HCT116 (cell line): ENCODE results near the gene GJD3. TPM values are rescaled to one million over a fixed set of nuclear protein-coding genes. Genes with fewer than 3 reads are reported as not detected.

Source experiments
- ATAC-seq: fragments of 200-7000 bp; cut with Tn5 transposase; 2 replicates; pipeline ENCODE4 v1.9.1; 2020; ENCODE audit warnings: mild to moderate bottlenecking, moderate library complexity
- Bru-seq: library from RNA; stranded (reverse); fragments of 400-500 nt; gene quantifications from one replicate; lab custom pipeline; 2021; lab: Mats Ljungman, UMichigan
- BruChase-seq, 2 experiments: library from RNA; stranded (reverse); fragments of 400-500 nt; gene quantifications; one replicate each; lab custom pipeline; 2021; lab: Mats Ljungman, UMichigan
- BruUV-seq: library from RNA; stranded (reverse); fragments of 400-500 nt; replicated peaks from 2 replicates; lab custom pipeline; 2021; lab: Mats Ljungman, UMichigan
- CTCF ChIA-PET: fragments of 300-600 bp; sonication (Branson Sonifier 250); formaldehyde crosslinking; loops from one replicate; lab custom pipeline; 2021; ENCODE audit warnings: antibody characterized with exemption; lab: Charles Lee
- POLR2A ChIA-PET: fragments of 300-600, 350-600 bp; sonication (Branson Sonifier 250); formaldehyde crosslinking; loops from one replicate; lab custom pipeline; 2021; ENCODE audit warnings: antibody characterized with exemption; lab: Charles Lee
- RAD21 ChIA-PET, 2 experiments: fragments of 300-600 bp; sonication (Branson Sonifier 250); formaldehyde crosslinking; loops; one replicate each; lab custom pipeline; 2023; ENCODE audit warnings: low total read pairs in 2 of 2; ENCODE audit not compliant: uncharacterized antibody in 2 of 2, unreplicated experiment in 2 of 2, low non-redundant PET in 1 of 2; lab: Charles Lee
- DNase-seq: peaks from one replicate; pipeline ENCODE4 v3.0.0-alpha.2; 2010; ENCODE audit warnings: low read depth, low spot score
- H2AFZ ChIP-seq: fragments of 200-600 bp; shearing (Covaris generic), sonication (generic); 2 replicates; pipeline ENCODE4 v1.6.1; 2017; ENCODE audit warnings: low read depth, mixed run types, mixed read lengths, antibody characterized with exemption, low read length; ENCODE audit not compliant: poor library complexity, severe bottlenecking
- H3K27ac ChIP-seq: 2 replicates; pipeline ENCODE4 v1.5.1; 2012; ENCODE audit warnings: low read depth, low read length
- H3K27me3 ChIP-seq: fragments of 200-600 bp; sonication (generic); 2 replicates; pipeline ENCODE4 v1.6.1; 2016; ENCODE audit warnings: mixed run types, low read length, mixed read lengths; ENCODE audit not compliant: insufficient read depth
- H3K36me3 ChIP-seq, 2 experiments: fragments of 200-500 bp in 1 of 2; fragments of 200-600 bp in 1 of 2; sonication (Bioruptor generic) in 1 of 2; sonication (generic) in 1 of 2; 2 replicates each; pipeline versions ENCODE4 v1.5.1 to v1.6.1; 2014 to 2016; ENCODE audit warnings: low read length in 2 of 2, inconsistent platforms in 1 of 2, mixed read lengths in 1 of 2, mixed run types in 1 of 2; ENCODE audit not compliant: insufficient read depth in 2 of 2, control insufficient read depth in 1 of 2
- H3K4me1 ChIP-seq, 2 experiments: fragments of 200-600 bp in 1 of 2; sonication (generic) in 1 of 2; 2 replicates each; pipeline versions ENCODE4 v1.5.1 to v1.6.1; 2012 to 2017; ENCODE audit warnings: low read length in 2 of 2, inconsistent platforms in 1 of 2, mild to moderate bottlenecking in 1 of 2, mixed read lengths in 1 of 2, mixed run types in 1 of 2, moderate library complexity in 1 of 2; ENCODE audit not compliant: insufficient read depth in 2 of 2, control insufficient read depth in 1 of 2
- H3K4me2 ChIP-seq: fragments of 200-600 bp; sonication (generic); 2 replicates; pipeline ENCODE4 v1.6.1; 2017; ENCODE audit warnings: mixed run types, low read length, mixed read lengths
- H3K4me3 ChIP-seq, 2 experiments: fragments of 200-600 bp in 1 of 2; sonication (generic) in 1 of 2; replicated peaks in 1 of 2; 2 replicates each; pipeline ENCODE4 v1.5.1; 2011 to 2016; ENCODE audit warnings: low read length in 2 of 2, control low read depth in 1 of 2, low read depth in 1 of 2, mild to moderate bottlenecking in 1 of 2, mixed read lengths in 1 of 2, mixed run types in 1 of 2
- H3K79me2 ChIP-seq: fragments of 200-600 bp; sonication (generic); 2 replicates; pipeline ENCODE4 v1.6.1; 2017; ENCODE audit warnings: mild to moderate bottlenecking, mixed run types, low read length, moderate library complexity, mixed read lengths; ENCODE audit not compliant: insufficient read depth
- H3K9ac ChIP-seq: fragments of 200-600 bp; sonication (generic); 2 replicates; pipeline ENCODE4 v1.6.1; 2016; ENCODE audit warnings: low read length, mixed read lengths
- H3K9me2 ChIP-seq: fragments of 200-600 bp; sonication (generic), shearing (Covaris generic); 2 replicates; pipeline ENCODE4 v1.6.1; 2017; ENCODE audit warnings: mixed run types, mild to moderate bottlenecking, moderate library complexity; ENCODE audit not compliant: insufficient read depth
- H3K9me3 ChIP-seq, 2 experiments: fragments of 200-500 bp in 1 of 2; fragments of 200-600 bp in 1 of 2; sonication (Bioruptor generic) in 1 of 2; sonication (generic) in 1 of 2; 2 replicates each; pipeline ENCODE4 v1.6.1; 2014 to 2017; ENCODE audit warnings: low read length in 2 of 2, mixed read lengths in 2 of 2, inconsistent platforms in 1 of 2, low read depth in 1 of 2, mild to moderate bottlenecking in 1 of 2, mixed run types in 1 of 2, moderate library complexity in 1 of 2; ENCODE audit not compliant: control insufficient read depth in 1 of 2, insufficient read depth in 1 of 2
- H4K20me1 ChIP-seq: fragments of 200-600 bp; sonication (generic), shearing (Covaris generic); 2 replicates; pipeline ENCODE4 v1.6.1; 2017; ENCODE audit warnings: mixed run types, mild to moderate bottlenecking, moderate library complexity; ENCODE audit not compliant: insufficient read depth
- ATF3 ChIP-seq: IDR thresholded peaks from 2 replicates; pipeline ENCODE4 v1.6.1; 2012
- CEBPB ChIP-seq: IDR thresholded peaks from 2 replicates; pipeline ENCODE4 v1.6.1; 2012; ENCODE audit warnings: low read depth
- EGR1 ChIP-seq: IDR thresholded peaks from 2 replicates; pipeline ENCODE4 v1.6.1; 2012; ENCODE audit warnings: low read depth
- FOSL1 ChIP-seq: IDR thresholded peaks from 2 replicates; pipeline ENCODE4 v1.6.1; 2012; ENCODE audit warnings: low read depth
- JUND ChIP-seq: IDR thresholded peaks from 2 replicates; pipeline ENCODE4 v1.6.1; 2012
- POLR2A ChIP-seq: IDR thresholded peaks from 2 replicates; pipeline ENCODE4 v1.7.0; 2011; ENCODE audit warnings: borderline replicate concordance; ENCODE audit not compliant: insufficient read depth, insufficient read length; ENCODE audit errors: extremely low read depth
- RAD21 ChIP-seq: IDR thresholded peaks from 2 replicates; pipeline ENCODE4 v1.6.1; 2012; ENCODE audit warnings: low read depth, mild to moderate bottlenecking
- REST ChIP-seq: IDR thresholded peaks from 2 replicates; pipeline ENCODE4 v1.6.1; 2012; ENCODE audit warnings: low read depth
- SP1 ChIP-seq: IDR thresholded peaks from 2 replicates; pipeline ENCODE4 v1.6.1; 2012; ENCODE audit warnings: low read depth
- SRF ChIP-seq: IDR thresholded peaks from 2 replicates; pipeline ENCODE4 v1.6.1; 2012; ENCODE audit warnings: low read depth
- YY1 ChIP-seq: IDR thresholded peaks from 2 replicates; pipeline ENCODE4 v1.6.1; 2011; ENCODE audit warnings: low read length, low read depth, moderate library complexity, mild to moderate bottlenecking; ENCODE audit not compliant: insufficient replicate concordance; ENCODE audit errors: extremely low read depth
- ZFX ChIP-seq: fragments of 450-650 bp; IDR thresholded peaks from 2 replicates; pipeline ENCODE4 v1.6.1; 2017
- ZNF274 ChIP-seq: fragments of 200-500 bp; sonication (Bioruptor generic); IDR thresholded peaks from 2 replicates; pipeline ENCODE4 v1.6.1; 2014; ENCODE audit warnings: mild to moderate bottlenecking, low read depth, low read length, inconsistent platforms
- intact Hi-C: fragments of 100-400 bp; cut with micrococcal nuclease; formaldehyde crosslinking; loops from 2 replicates; pipeline ENCODE4 v1.10.0; 2022
- long read RNA-seq: library from polyadenylated mRNA; unstranded; transcript quantifications from one replicate; pipeline ENCODE4 v2.0.0, GENCODE V29; 2021; ENCODE audit not compliant: unreplicated experiment
- polyA plus RNA-seq: library from polyadenylated mRNA; unstranded; fragments of >200 nt; gene quantifications from 2 replicates; pipeline ENCODE4 v1.2.1, GENCODE V29; 2012; ENCODE audit warnings: missing spikeins
- total RNA-seq: library from RNA; stranded (reverse); gene quantifications from one replicate; pipeline ENCODE4 v1.2.1, GENCODE V29; 2021; ENCODE audit not compliant: unreplicated experiment
- TF ChIP-seq, protein P1 (sequence below), 3 experiments: fragments of 200-600 bp in 1 of 3; sonication (generic) in 1 of 3; IDR thresholded peaks in 2 of 3; conservative IDR thresholded peaks in 1 of 3; 2 replicates each; pipeline ENCODE4 v1.5.1; 2012 to 2017; ENCODE audit warnings: low read depth in 2 of 3, low read length in 2 of 3, antibody characterized with exemption in 1 of 3, borderline replicate concordance in 1 of 3, control low read depth in 1 of 3, mild to moderate bottlenecking in 1 of 3, mixed read lengths in 1 of 3, mixed run types in 1 of 3, moderate library complexity in 1 of 3; ENCODE audit not compliant: insufficient read depth in 1 of 3
- TF ChIP-seq, protein P2 (sequence below): IDR thresholded peaks from 2 replicates; pipeline ENCODE4 v1.6.1; 2012
- TF ChIP-seq, protein P3 (sequence below): IDR thresholded peaks from 2 replicates; pipeline ENCODE4 v1.6.1; 2011; ENCODE audit warnings: mild to moderate bottlenecking, low read length, moderate library complexity; ENCODE audit not compliant: insufficient replicate concordance; ENCODE audit errors: extremely low read depth

The GJD3 gene
- total RNA-seq, result not detected
- polyA plus RNA-seq, result 0.29 and 1.5 TPM in 2 replicates
- not detected for Bru-seq, nascent RNA
- not detected for BruChase-seq, experiment 1, labeled RNA remaining after a 6-hour chase
- not detected for BruChase-seq, experiment 2, labeled RNA remaining after a 2-hour chase
- long read RNA-seq, result 0 reads

GRCh38 chr17:40364121-40364861 lies at the start of gene GJD3:
TSS of gene GJD3 (minus strand) at chr17:40364737. CDS start at chr17:40363815, 922 bp downstream.
- peak within 1 kb of the TSS; percentile 73 for H3K4me2 ChIP-seq
- RAD21 ChIA-PET, result interaction anchor here in 1 of 2 experiments (2.5 kb wide), 1 partner anchor 169 kb away, joined by 5 read pairs; no protein-coding TSS in a partner anchor
- no peaks in the 10 kb centered on the region for H3K79me2 ChIP-seq
- POLR2A ChIA-PET, result interaction anchor here (2.3 kb wide), 1 partner anchor 172 kb away, joined by 6 read pairs; no protein-coding TSS in a partner anchor
- CTCF ChIA-PET, result interaction anchor here (1.2 to 1.3 kb wide), 4 partner anchors 10 to 196 kb away, joined by 3 to 8 read pairs (median 5); partner anchors contain the start of gene TOP2A
- DNase-seq (no peak), ATAC-seq (no peak)
- no peaks in the 10 kb centered on the region for H3K9me3 ChIP-seq
- H3K27me3 ChIP-seq, result no peaks in the 10 kb centered on the region
- peaks cover 4 to 22% of the 10 kb centered on the region in 2 experiments; a peak in 3 of 4 replicates for H3K4me1 ChIP-seq
- BruUV-seq, result no TSS peak
- H3K27ac ChIP-seq, result no peak within 1 kb of the TSS; the same call in 1 of the 2 replicates
- H2AFZ ChIP-seq, result no peak within 1 kb of the TSS
- peak within 1 kb of the TSS; percentile 24 to 55 for H3K4me3 ChIP-seq
- intact Hi-C loops, result no loop called here
- no peaks in the 10 kb centered on the region for H4K20me1 ChIP-seq
- H3K9me2 ChIP-seq, result no peaks in the 10 kb centered on the region
- no peaks in the 10 kb centered on the region for H3K36me3 ChIP-seq
- TF ChIP-seq FOSL1 (no peak), SP1 (no peak), ZNF274 (no peak), REST (no peak), POLR2A (no peak), JUND (no peak), ZFX (no peak), YY1 (no peak), SRF (no peak), RAD21 (no peak), EGR1 (no peak), CEBPB (no peak), ATF3 (no peak)
- TF ChIP-seq, protein P1, sequence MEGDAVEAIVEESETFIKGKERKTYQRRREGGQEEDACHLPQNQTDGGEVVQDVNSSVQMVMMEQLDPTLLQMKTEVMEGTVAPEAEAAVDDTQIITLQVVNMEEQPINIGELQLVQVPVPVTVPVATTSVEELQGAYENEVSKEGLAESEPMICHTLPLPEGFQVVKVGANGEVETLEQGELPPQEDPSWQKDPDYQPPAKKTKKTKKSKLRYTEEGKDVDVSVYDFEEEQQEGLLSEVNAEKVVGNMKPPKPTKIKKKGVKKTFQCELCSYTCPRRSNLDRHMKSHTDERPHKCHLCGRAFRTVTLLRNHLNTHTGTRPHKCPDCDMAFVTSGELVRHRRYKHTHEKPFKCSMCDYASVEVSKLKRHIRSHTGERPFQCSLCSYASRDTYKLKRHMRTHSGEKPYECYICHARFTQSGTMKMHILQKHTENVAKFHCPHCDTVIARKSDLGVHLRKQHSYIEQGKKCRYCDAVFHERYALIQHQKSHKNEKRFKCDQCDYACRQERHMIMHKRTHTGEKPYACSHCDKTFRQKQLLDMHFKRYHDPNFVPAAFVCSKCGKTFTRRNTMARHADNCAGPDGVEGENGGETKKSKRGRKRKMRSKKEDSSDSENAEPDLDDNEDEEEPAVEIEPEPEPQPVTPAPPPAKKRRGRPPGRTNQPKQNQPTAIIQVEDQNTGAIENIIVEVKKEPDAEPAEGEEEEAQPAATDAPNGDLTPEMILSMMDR (IDR thresholded peaks at IDR 0.05 in 2 of 3, conservative IDR thresholded peaks at IDR 0.05 in 1 of 3; ENCODE audit: borderline replicate concordance in 1 of 3, insufficient read depth in 1 of 3, low read depth in 2 of 3, low read length in 2 of 3), result no peak
- TF ChIP-seq, protein P2, sequence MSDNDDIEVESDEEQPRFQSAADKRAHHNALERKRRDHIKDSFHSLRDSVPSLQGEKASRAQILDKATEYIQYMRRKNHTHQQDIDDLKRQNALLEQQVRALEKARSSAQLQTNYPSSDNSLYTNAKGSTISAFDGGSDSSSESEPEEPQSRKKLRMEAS, result no peak
- TF ChIP-seq, protein P3, sequence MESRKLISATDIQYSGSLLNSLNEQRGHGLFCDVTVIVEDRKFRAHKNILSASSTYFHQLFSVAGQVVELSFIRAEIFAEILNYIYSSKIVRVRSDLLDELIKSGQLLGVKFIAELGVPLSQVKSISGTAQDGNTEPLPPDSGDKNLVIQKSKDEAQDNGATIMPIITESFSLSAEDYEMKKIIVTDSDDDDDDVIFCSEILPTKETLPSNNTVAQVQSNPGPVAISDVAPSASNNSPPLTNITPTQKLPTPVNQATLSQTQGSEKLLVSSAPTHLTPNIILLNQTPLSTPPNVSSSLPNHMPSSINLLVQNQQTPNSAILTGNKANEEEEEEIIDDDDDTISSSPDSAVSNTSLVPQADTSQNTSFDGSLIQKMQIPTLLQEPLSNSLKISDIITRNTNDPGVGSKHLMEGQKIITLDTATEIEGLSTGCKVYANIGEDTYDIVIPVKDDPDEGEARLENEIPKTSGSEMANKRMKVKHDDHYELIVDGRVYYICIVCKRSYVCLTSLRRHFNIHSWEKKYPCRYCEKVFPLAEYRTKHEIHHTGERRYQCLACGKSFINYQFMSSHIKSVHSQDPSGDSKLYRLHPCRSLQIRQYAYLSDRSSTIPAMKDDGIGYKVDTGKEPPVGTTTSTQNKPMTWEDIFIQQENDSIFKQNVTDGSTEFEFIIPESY, result no peak
- no peak within 1 kb of the TSS for H3K9ac ChIP-seq
